ENCODE results near the gene RTP1. TPM values are rescaled to one million over a fixed set of nuclear protein-coding genes. Genes with fewer than 3 reads are reported as not detected.

Gene RTP1
- total and polyA plus RNA-seq, 2 of the 4 experiments (the other 2 are of a cell fraction), result not detected

GRCh38 chr3:187230011-187230410, 32.7 kb downstream of the RTP1 start:
- H3K18ac ChIP-seq (ENCODE audit: low read depth, low read length), result no peak overlapping the region; the same call in 1 of the 2 replicates

More at GRCh38 chr3:187230011-187230410, 32.7 kb downstream of the RTP1 start:
- Histone ChIP-seq H2BK15ac (ENCODE audit: low read depth, low read length) (no peak overlapping the region), H4K20me1 (ENCODE audit: insufficient read depth, low read length) (no peaks in the 10 kb centered on the region), H2AK9ac (replicated peaks; ENCODE audit: low read depth, low read length, poor library complexity) (no peak overlapping the region), H3K9ac (ENCODE audit: low read depth, low read length) (no peak overlapping the region), H2BK5ac (ENCODE audit: low read depth, low read length, poor library complexity, severe bottlenecking) (no peak overlapping the region), H3K4ac (ENCODE audit: low read depth, low read length) (no peak overlapping the region; the same call in 1 of the 2 replicates), H3K9me1 (ENCODE audit: insufficient read depth, low read length) (peaks cover 11% of the 10 kb centered on the region; the same call in 1 of the 2 replicates), H2BK120ac (ENCODE audit: low read depth, low read length) (peak overlapping the region; percentile 35), H4K91ac (ENCODE audit: insufficient read depth, low read depth, low read length) (no peak overlapping the region), H3K79me1 (ENCODE audit: low read depth in 1 of 2, low read length in 2 of 2) (no peaks in the 10 kb centered on the region), H3K56ac (ENCODE audit: extremely low read depth, insufficient read depth, low read length) (no peak overlapping the region), H3K4me3 (ENCODE audit: insufficient read depth, low read depth, low read length) (no peak overlapping the region), H3K36me3 (ENCODE audit: control insufficient read depth, insufficient read depth, low read length) (no peaks in the 10 kb centered on the region), H3K4me1 (ENCODE audit: control insufficient read depth, insufficient read depth, low read length) (peaks cover 12% of the 10 kb centered on the region), H3K23ac (ENCODE audit: low read depth, low read length) (no peak overlapping the region), H3K4me2 (ENCODE audit: low read depth, low read length) (no peak overlapping the region), H2BK20ac (ENCODE audit: low read depth, low read length) (peak overlapping the region; percentile 99; the same call in 1 of the 2 replicates), H4K8ac (ENCODE audit: low read depth in 2 of 2, low read length in 2 of 2) (no peak overlapping the region), H3K14ac (replicated peaks; ENCODE audit: low read depth, low read length) (0 out of 2 replicates have a peak overlapping the region, but pooled peaks have one; percentile 39), H4K5ac (ENCODE audit: low read depth, low read length) (no peak overlapping the region), H2AFZ (replicated peaks; ENCODE audit: low read length, poor library complexity) (no peak overlapping the region), H3K27me3 (ENCODE audit: control insufficient read depth, insufficient read depth, low read length) (no peaks in the 10 kb centered on the region; the same call in 1 of the 2 replicates), H3K9me3 (ENCODE audit: control insufficient read depth, insufficient read depth, low read length) (no peaks in the 10 kb centered on the region), H3K27ac (ENCODE audit: insufficient read depth, low read length) (no peak overlapping the region), H2AK5ac (ENCODE audit: low read depth, low read length) (0 out of 2 replicates have a peak overlapping the region, but pooled peaks have one; percentile 10)
- DNase-seq (peak; percentile 32), ATAC-seq (ENCODE audit: low read depth) (no peak)
- intact Hi-C loops (cut with micrococcal nuclease) (no loop called here), in situ Hi-C loops (cut with MboI; ENCODE audit: low sequenced_read_pairs) (no loop called here), dilution Hi-C loops (cut with HindIII; ENCODE audit: low sequenced_read_pairs, unreplicated experiment) (no loop called here)
- CTCF ChIA-PET, result no interaction called here
- WGBS, 2 experiments (ENCODE audit: extremely low coverage in 2 of 2, insufficient read length in 1 of 2), result no CpG with 5 or more reads among the region's 1 CpG
- POLR2A ChIA-PET (ENCODE audit: unreplicated experiment), result no interaction called here
- BruUV-seq (replicated peaks), result no TSS peak
- no peak for TF ChIP-seq POLR2A (IDR thresholded peaks at IDR 0.05; ENCODE audit: low read depth, low read length)

Data from IMR-90 (cell line).